IPS DF 6.9 (cell line): Measurements from ENCODE around the gene SEL1L2.

Experiments used
- DNase-seq: peaks from one replicate; pipeline ENCODE4 v3.0.0-alpha.2; 2013; ENCODE audit warnings: low read depth, low spot score
- H3K27ac ChIP-seq: one replicate; pipeline ENCODE4 v1.5.1; 2013; ENCODE audit warnings: low read length, control low read depth
- H3K27me3 ChIP-seq: 2 replicates; pipeline ENCODE4 v1.6.1; 2013; ENCODE audit warnings: mild to moderate bottlenecking, low read length; ENCODE audit not compliant: control insufficient read depth, insufficient read depth
- H3K36me3 ChIP-seq: 2 replicates; pipeline ENCODE4 v1.6.1; 2013; ENCODE audit warnings: low read length; ENCODE audit not compliant: control insufficient read depth, insufficient read depth
- H3K4me1 ChIP-seq: 2 replicates; pipeline ENCODE4 v1.6.1; 2013; ENCODE audit warnings: low read length; ENCODE audit not compliant: control insufficient read depth, insufficient read depth
- H3K4me3 ChIP-seq: 2 replicates; pipeline ENCODE4 v1.5.1; 2013; ENCODE audit warnings: mild to moderate bottlenecking, low read length
- H3K9me3 ChIP-seq: 2 replicates; pipeline ENCODE4 v1.6.1; 2013; ENCODE audit warnings: low read length, inconsistent platforms; ENCODE audit not compliant: control insufficient read depth, insufficient read depth
- WGBS: extraction: QIAGEN DNeasy Blood & Tissue Kit; methylation state at CpG from one replicate; pipeline ENCODE4 v1.1.7; 2013; ENCODE audit warnings: mixed read lengths, missing lambda C conversion rate; ENCODE audit not compliant: insufficient read length, insufficient coverage; 5-methylcytosine and 5-hydroxymethylcytosine counted together

The SEL1L2 gene

GRCh38 chr20:13900496-13900895 lies 89.9 kb downstream of the SEL1L2 start:
- WGBS = no CpG with 5 or more reads among the region's 10 CpGs
- Histone ChIP-seq H3K4me1 (no peaks in the 10 kb centered on the region), H3K36me3 (no peaks in the 10 kb centered on the region), H3K9me3 (no peaks in the 10 kb centered on the region), H3K27ac (no peak overlapping the region), H3K27me3 (no peaks in the 10 kb centered on the region), H3K4me3 (no peak overlapping the region)
- no peak for DNase-seq

GRCh38 chr20:13898012-13898612 lies 92.3 kb downstream of the SEL1L2 start:
- Histone ChIP-seq H3K9me3 (no peaks in the 10 kb centered on the region), H3K4me3 (no peak overlapping the region), H3K4me1 (no peaks in the 10 kb centered on the region), H3K36me3 (no peaks in the 10 kb centered on the region), H3K27me3 (no peaks in the 10 kb centered on the region), H3K27ac (no peak overlapping the region)
- no peak for DNase-seq
- WGBS = no CpG with 5 or more reads among the region's 2 CpGs

GRCh38 chr20:13891575-13891974 lies 98.8 kb downstream of the SEL1L2 start:
- no peak for DNase-seq
- WGBS = no CpG with 5 or more reads among the region's 1 CpG
- Histone ChIP-seq H3K27ac (no peak overlapping the region), H3K27me3 (no peaks in the 10 kb centered on the region), H3K36me3 (no peaks in the 10 kb centered on the region), H3K9me3 (no peaks in the 10 kb centered on the region), H3K4me1 (no peaks in the 10 kb centered on the region), H3K4me3 (no peak overlapping the region)

- no peak overlapping the region for H3K27ac ChIP-seq
- WGBS = no CpG with 5 or more reads among the region's 6 CpGs
- H3K36me3 ChIP-seq = no peaks in the 10 kb centered on the region
- H3K4me1 ChIP-seq = no peaks in the 10 kb centered on the region
- DNase-seq = no peak
- no peak overlapping the region for H3K4me3 ChIP-seq
- H3K9me3 ChIP-seq = no peaks in the 10 kb centered on the region
- H3K27me3 ChIP-seq = no peaks in the 10 kb centered on the region
These were observed 105.6 kb downstream of the SEL1L2 start for GRCh38 chr20:13884803-13885202.

- DNase-seq = no peak
- Histone ChIP-seq H3K36me3 (no peaks in the 10 kb centered on the region), H3K9me3 (no peaks in the 10 kb centered on the region), H3K27me3 (no peaks in the 10 kb centered on the region), H3K4me3 (no peak overlapping the region), H3K4me1 (no peaks in the 10 kb centered on the region), H3K27ac (no peak overlapping the region)
- no CpG with 5 or more reads among the region's 1 CpG for WGBS
These were observed 107.0 kb downstream of the SEL1L2 start for GRCh38 chr20:13883425-13883824.

GRCh38 chr20:13878566-13878965 lies 111.8 kb downstream of the SEL1L2 start:
- DNase-seq = no peak
- Histone ChIP-seq H3K27ac (no peak overlapping the region), H3K4me3 (no peak overlapping the region), H3K27me3 (no peaks in the 10 kb centered on the region; the same call in 1 of the 2 replicates), H3K9me3 (no peaks in the 10 kb centered on the region), H3K4me1 (peaks cover 3% of the 10 kb centered on the region), H3K36me3 (no peaks in the 10 kb centered on the region)
- no CpG with 5 or more reads among the region's 2 CpGs for WGBS

- DNase-seq = no peak
- H3K27ac ChIP-seq = no peak overlapping the region
- no CpG with 5 or more reads among the region's 4 CpGs for WGBS
These were observed 112.6 kb downstream of the SEL1L2 start for GRCh38 chr20:13877793-13878192.

GRCh38 chr20:13875265-13875811 lies 115.1 kb downstream of the SEL1L2 start:
- WGBS = no CpG with 5 or more reads among the region's 3 CpGs
- H3K36me3 ChIP-seq = no peaks in the 10 kb centered on the region
- no peak overlapping the region for H3K4me3 ChIP-seq
- no peak overlapping the region for H3K27ac ChIP-seq
- H3K4me1 ChIP-seq = peaks cover 3% of the 10 kb centered on the region
- DNase-seq = no peak
- H3K27me3 ChIP-seq = no peaks in the 10 kb centered on the region; the same call in 1 of the 2 replicates
- no peaks in the 10 kb centered on the region for H3K9me3 ChIP-seq

More at GRCh38 chr20:13877793-13878192, 112.6 kb downstream of the SEL1L2 start:
- Histone ChIP-seq H3K27me3 (no peaks in the 10 kb centered on the region; the same call in 1 of the 2 replicates), H3K36me3 (no peaks in the 10 kb centered on the region), H3K4me1 (peaks cover 3% of the 10 kb centered on the region), H3K4me3 (no peak overlapping the region), H3K9me3 (no peaks in the 10 kb centered on the region)

GRCh38 chr20:13874394-13875157 lies 115.8 kb downstream of the SEL1L2 start:
- WGBS = no CpG with 5 or more reads among the region's 10 CpGs
- H3K27me3 ChIP-seq = no peaks in the 10 kb centered on the region; the same call in 1 of the 2 replicates
- peak overlapping the region; percentile 97 for H3K27ac ChIP-seq
- H3K36me3 ChIP-seq = no peaks in the 10 kb centered on the region
- H3K4me1 ChIP-seq = peaks cover 3% of the 10 kb centered on the region
- DNase-seq = no peak
- no peaks in the 10 kb centered on the region for H3K9me3 ChIP-seq
- no peak overlapping the region for H3K4me3 ChIP-seq

- DNase-seq = no peak
- no peaks in the 10 kb centered on the region for H3K9me3 ChIP-seq
- no peak overlapping the region for H3K4me3 ChIP-seq
- no CpG with 5 or more reads among the region's 5 CpGs for WGBS
- no peak overlapping the region for H3K27ac ChIP-seq
- H3K27me3 ChIP-seq = no peaks in the 10 kb centered on the region; the same call in 1 of the 2 replicates
- no peaks in the 10 kb centered on the region for H3K36me3 ChIP-seq
- peaks cover 3% of the 10 kb centered on the region for H3K4me1 ChIP-seq
These were observed 116.6 kb downstream of the SEL1L2 start for GRCh38 chr20:13873831-13874230.
